ENCODE measurements around the gene LSS. TPM values are rescaled to one million over a fixed set of nuclear protein-coding genes. Genes with fewer than 3 reads are reported as not detected.

Gene LSS
- total and polyA plus RNA-seq, 2 experiments from 2014 or later = 55.0 to 237 TPM

DNA sequence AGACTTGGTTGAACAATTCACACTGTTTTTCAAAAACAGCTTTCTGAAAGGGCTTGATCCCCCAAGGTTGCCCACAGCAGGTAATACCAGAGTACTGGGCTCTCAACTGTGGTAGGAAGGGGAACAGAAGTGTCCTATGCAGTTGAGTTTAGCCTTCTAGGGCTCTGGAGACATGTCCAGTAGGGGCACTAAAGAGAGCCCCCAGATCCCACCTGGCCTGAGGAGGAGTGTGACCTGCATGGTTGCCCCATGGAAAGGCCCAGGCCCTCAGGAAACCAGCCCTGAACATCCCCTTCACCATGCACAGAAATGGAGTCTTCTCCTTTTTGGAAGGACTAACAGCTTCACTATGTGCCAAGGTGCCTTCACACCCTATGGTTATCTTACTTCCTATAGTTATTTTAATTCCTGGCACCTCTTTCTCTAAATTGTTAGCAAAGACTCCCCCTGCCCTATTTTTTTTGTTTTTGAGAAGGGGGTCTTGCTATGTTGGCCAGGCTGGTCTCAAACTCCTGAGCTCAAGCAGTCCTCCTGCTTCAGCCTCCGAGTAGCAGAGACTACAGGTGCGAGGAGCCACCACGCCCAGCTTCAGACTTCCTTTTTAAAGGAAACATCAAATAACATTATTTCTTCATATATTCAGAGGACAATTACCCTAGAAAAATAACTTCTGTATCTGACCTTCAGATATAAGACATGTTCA is 16.8 kb upstream of the LSS start:
- Mint-ChIP-seq H3K9me3 (no peaks in the 10 kb centered on the region), H3K36me3 (ENCODE audit: low read depth) (peaks cover 93% of the 10 kb centered on the region), H3K4me1 (no peaks in the 10 kb centered on the region), H3K27ac (no peak overlapping the region), H3K4me3 (no peak overlapping the region), H3K27me3 (ENCODE audit: insufficient read depth, low read depth, poor library complexity) (peaks cover 8% of the 10 kb centered on the region)
- ATAC-seq = peak; percentile 30; the same call in 1 of the 3 replicates
- Histone ChIP-seq H3K27ac (ENCODE audit: low read depth) (no peak overlapping the region), H3K36me3 (ENCODE audit: insufficient read depth) (peaks cover 62% of the 10 kb centered on the region), H3K27me3 (ENCODE audit: insufficient read depth) (no peaks in the 10 kb centered on the region), H3K79me2 (replicated peaks; ENCODE audit: insufficient read depth) (no peaks in the 10 kb centered on the region), H4K20me1 (replicated peaks; ENCODE audit: insufficient read depth) (peaks cover 25% of the 10 kb centered on the region), H2AFZ (no peak overlapping the region), H3K4me3 (no peak overlapping the region), H3F3A (replicated peaks; ENCODE audit: low read depth) (peaks cover 24% of the 10 kb centered on the region), H3K4me1 (ENCODE audit: insufficient read depth) (no peaks in the 10 kb centered on the region), H3K4me2 (no peak overlapping the region), H3K9me2 (ENCODE audit: insufficient read depth) (no peaks in the 10 kb centered on the region)
- DNase-seq (ENCODE audit: low spot score) = no peak
- TF ChIP-seq, protein P1, sequence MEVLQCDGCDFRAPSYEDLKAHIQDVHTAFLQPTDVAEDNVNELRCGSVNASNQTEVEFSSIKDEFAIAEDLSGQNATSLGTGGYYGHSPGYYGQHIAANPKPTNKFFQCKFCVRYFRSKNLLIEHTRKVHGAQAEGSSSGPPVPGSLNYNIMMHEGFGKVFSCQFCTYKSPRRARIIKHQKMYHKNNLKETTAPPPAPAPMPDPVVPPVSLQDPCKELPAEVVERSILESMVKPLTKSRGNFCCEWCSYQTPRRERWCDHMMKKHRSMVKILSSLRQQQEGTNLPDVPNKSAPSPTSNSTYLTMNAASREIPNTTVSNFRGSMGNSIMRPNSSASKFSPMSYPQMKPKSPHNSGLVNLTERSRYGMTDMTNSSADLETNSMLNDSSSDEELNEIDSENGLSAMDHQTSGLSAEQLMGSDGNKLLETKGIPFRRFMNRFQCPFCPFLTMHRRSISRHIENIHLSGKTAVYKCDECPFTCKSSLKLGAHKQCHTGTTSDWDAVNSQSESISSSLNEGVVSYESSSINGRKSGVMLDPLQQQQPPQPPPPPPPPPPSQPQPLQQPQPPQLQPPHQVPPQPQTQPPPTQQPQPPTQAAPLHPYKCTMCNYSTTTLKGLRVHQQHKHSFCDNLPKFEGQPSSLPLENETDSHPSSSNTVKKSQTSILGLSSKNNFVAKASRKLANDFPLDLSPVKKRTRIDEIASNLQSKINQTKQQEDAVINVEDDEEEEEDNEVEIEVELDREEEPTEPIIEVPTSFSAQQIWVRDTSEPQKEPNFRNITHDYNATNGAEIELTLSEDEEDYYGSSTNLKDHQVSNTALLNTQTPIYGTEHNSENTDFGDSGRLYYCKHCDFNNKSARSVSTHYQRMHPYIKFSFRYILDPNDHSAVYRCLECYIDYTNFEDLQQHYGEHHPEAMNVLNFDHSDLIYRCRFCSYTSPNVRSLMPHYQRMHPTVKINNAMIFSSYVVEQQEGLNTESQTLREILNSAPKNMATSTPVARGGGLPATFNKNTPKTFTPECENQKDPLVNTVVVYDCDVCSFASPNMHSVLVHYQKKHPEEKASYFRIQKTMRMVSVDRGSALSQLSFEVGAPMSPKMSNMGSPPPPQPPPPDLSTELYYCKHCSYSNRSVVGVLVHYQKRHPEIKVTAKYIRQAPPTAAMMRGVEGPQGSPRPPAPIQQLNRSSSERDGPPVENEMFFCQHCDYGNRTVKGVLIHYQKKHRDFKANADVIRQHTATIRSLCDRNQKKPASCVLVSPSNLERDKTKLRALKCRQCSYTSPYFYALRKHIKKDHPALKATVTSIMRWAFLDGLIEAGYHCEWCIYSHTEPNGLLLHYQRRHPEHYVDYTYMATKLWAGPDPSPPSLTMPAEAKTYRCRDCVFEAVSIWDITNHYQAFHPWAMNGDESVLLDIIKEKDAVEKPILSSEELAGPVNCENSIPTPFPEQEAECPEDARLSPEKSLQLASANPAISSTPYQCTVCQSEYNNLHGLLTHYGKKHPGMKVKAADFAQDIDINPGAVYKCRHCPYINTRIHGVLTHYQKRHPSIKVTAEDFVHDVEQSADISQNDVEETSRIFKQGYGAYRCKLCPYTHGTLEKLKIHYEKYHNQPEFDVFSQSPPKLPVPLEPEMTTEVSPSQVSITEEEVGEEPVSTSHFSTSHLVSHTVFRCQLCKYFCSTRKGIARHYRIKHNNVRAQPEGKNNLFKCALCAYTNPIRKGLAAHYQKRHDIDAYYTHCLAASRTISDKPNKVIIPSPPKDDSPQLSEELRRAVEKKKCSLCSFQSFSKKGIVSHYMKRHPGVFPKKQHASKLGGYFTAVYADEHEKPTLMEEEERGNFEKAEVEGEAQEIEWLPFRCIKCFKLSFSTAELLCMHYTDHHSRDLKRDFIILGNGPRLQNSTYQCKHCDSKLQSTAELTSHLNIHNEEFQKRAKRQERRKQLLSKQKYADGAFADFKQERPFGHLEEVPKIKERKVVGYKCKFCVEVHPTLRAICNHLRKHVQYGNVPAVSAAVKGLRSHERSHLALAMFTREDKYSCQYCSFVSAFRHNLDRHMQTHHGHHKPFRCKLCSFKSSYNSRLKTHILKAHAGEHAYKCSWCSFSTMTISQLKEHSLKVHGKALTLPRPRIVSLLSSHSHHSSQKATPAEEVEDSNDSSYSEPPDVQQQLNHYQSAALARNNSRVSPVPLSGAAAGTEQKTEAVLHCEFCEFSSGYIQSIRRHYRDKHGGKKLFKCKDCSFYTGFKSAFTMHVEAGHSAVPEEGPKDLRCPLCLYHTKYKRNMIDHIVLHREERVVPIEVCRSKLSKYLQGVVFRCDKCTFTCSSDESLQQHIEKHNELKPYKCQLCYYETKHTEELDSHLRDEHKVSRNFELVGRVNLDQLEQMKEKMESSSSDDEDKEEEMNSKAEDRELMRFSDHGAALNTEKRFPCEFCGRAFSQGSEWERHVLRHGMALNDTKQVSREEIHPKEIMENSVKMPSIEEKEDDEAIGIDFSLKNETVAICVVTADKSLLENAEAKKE (CRISPR knock-in tag; IDR thresholded peaks at IDR 0.05) = no peak
- TF ChIP-seq ZNF331 (CRISPR knock-in tag; IDR thresholded peaks at IDR 0.05; ENCODE audit: low read depth) (no peak), EZH2 (IDR thresholded peaks at IDR 0.05; ENCODE audit: low read depth, unreplicated experiment) (no peak), POLR2AphosphoS5 (IDR thresholded peaks at IDR 0.05; ENCODE audit: low read depth) (no peak), NANOG (IDR thresholded peaks at IDR 0.05; ENCODE audit: borderline replicate concordance) (no peak), CREB1 (CRISPR knock-in tag; IDR thresholded peaks at IDR 0.05; ENCODE audit: low read depth) (no peak), JUNB (IDR thresholded peaks at IDR 0.05; ENCODE audit: unreplicated experiment) (no peak), ZNF114 (CRISPR knock-in tag; IDR thresholded peaks at IDR 0.05) (no peak), EZH2phosphoT487 (IDR thresholded peaks at IDR 0.05; ENCODE audit: unreplicated experiment) (no peak), STAT1 (IDR thresholded peaks at IDR 0.05; ENCODE audit: unreplicated experiment) (no peak)
- TF ChIP-seq, protein P2, sequence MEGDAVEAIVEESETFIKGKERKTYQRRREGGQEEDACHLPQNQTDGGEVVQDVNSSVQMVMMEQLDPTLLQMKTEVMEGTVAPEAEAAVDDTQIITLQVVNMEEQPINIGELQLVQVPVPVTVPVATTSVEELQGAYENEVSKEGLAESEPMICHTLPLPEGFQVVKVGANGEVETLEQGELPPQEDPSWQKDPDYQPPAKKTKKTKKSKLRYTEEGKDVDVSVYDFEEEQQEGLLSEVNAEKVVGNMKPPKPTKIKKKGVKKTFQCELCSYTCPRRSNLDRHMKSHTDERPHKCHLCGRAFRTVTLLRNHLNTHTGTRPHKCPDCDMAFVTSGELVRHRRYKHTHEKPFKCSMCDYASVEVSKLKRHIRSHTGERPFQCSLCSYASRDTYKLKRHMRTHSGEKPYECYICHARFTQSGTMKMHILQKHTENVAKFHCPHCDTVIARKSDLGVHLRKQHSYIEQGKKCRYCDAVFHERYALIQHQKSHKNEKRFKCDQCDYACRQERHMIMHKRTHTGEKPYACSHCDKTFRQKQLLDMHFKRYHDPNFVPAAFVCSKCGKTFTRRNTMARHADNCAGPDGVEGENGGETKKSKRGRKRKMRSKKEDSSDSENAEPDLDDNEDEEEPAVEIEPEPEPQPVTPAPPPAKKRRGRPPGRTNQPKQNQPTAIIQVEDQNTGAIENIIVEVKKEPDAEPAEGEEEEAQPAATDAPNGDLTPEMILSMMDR (conservative IDR thresholded peaks at IDR 0.05; ENCODE audit: low read depth in 2 of 2) = no peak
- TF ChIP-seq, protein P3, sequence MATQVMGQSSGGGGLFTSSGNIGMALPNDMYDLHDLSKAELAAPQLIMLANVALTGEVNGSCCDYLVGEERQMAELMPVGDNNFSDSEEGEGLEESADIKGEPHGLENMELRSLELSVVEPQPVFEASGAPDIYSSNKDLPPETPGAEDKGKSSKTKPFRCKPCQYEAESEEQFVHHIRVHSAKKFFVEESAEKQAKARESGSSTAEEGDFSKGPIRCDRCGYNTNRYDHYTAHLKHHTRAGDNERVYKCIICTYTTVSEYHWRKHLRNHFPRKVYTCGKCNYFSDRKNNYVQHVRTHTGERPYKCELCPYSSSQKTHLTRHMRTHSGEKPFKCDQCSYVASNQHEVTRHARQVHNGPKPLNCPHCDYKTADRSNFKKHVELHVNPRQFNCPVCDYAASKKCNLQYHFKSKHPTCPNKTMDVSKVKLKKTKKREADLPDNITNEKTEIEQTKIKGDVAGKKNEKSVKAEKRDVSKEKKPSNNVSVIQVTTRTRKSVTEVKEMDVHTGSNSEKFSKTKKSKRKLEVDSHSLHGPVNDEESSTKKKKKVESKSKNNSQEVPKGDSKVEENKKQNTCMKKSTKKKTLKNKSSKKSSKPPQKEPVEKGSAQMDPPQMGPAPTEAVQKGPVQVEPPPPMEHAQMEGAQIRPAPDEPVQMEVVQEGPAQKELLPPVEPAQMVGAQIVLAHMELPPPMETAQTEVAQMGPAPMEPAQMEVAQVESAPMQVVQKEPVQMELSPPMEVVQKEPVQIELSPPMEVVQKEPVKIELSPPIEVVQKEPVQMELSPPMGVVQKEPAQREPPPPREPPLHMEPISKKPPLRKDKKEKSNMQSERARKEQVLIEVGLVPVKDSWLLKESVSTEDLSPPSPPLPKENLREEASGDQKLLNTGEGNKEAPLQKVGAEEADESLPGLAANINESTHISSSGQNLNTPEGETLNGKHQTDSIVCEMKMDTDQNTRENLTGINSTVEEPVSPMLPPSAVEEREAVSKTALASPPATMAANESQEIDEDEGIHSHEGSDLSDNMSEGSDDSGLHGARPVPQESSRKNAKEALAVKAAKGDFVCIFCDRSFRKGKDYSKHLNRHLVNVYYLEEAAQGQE (IDR thresholded peaks at IDR 0.05; ENCODE audit: unreplicated experiment) = no peak
- TF ChIP-seq, protein P4, sequence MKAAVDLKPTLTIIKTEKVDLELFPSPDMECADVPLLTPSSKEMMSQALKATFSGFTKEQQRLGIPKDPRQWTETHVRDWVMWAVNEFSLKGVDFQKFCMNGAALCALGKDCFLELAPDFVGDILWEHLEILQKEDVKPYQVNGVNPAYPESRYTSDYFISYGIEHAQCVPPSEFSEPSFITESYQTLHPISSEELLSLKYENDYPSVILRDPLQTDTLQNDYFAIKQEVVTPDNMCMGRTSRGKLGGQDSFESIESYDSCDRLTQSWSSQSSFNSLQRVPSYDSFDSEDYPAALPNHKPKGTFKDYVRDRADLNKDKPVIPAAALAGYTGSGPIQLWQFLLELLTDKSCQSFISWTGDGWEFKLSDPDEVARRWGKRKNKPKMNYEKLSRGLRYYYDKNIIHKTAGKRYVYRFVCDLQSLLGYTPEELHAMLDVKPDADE (IDR thresholded peaks at IDR 0.05) = no peak
